GM23338 (cell line): ENCODE data around the gene MPP3.

Source experiments
- CTCF ChIP-seq, 2 experiments: fragments of 200-600 bp in 1 of 2; sonication (generic) in 1 of 2; conservative IDR thresholded peaks; 2 replicates each; pipeline versions ENCODE4 v1.5.1 to v1.6.1; 2016 to 2017; ENCODE audit warnings: antibody characterized with exemption in 2 of 2, low read depth in 2 of 2, mild to moderate bottlenecking in 2 of 2, moderate library complexity in 1 of 2
- STAT1 ChIP-seq: IDR thresholded peaks from one replicate; pipeline ENCODE4 v1.6.1; 2016; ENCODE audit warnings: antibody characterized with exemption; ENCODE audit not compliant: unreplicated experiment

- TF ChIP-seq CTCF (conservative IDR thresholded peaks at IDR 0.05; ENCODE audit: low read depth in 2 of 2) (no peak), STAT1 (no peak)
Observed at GRCh38 chr17:43774304-43775250, 58.4 kb downstream of the MPP3 start.
